K562 (cell line): Measurements from ENCODE around the gene DCT. TPM values are rescaled to one million over a fixed set of nuclear protein-coding genes. Genes with fewer than 3 reads are reported as not detected.

Source experiments
- ATAC-seq: fragments of 200-7000 bp; cut with Tn5 transposase; 3 replicates; pipeline ENCODE4 v1.9.1; 2020; ENCODE audit warnings: moderate library complexity
- BruUV-seq: library from RNA; stranded (reverse); fragments of 400-500 nt; replicated peaks from 2 replicates; lab custom pipeline; 2021; lab: Mats Ljungman, UMichigan
- CTCF ChIA-PET: fragments of 300-600 bp; formaldehyde crosslinking; extraction: SDS; loops from one replicate; lab custom pipeline; 2021; ENCODE audit warnings: low intra/inter-chr PET ratio; lab: Yijun Ruan, JAX
- POLR2A ChIA-PET: fragments of 300-600, 350-650 bp; sonication (Branson Sonifier 250); formaldehyde crosslinking; extraction: SDS; loops from one replicate; lab custom pipeline; 2021; ENCODE audit warnings: antibody characterized with exemption, inconsistent platforms; lab: Yijun Ruan, JAX
- DNase-seq, 4 experiments: peaks; one replicate each; pipeline versions ENCODE4 v3.0.0 to v3.0.0-alpha.2; 2011 to 2018; ENCODE audit warnings: low spot score in 3 of 4, mixed read lengths in 3 of 4; ENCODE audit errors: extremely low read depth in 1 of 4
- FAIRE-seq: peaks from 2 replicates; lab custom pipeline; 2011; peaks lifted over from hg19 to GRCh38; lab: Jason Lieb, UNC
- H2AFZ ChIP-seq: 2 replicates; pipeline ENCODE4 v1.6.0; 2011; ENCODE audit warnings: low read depth, low read length, control low read depth, inconsistent platforms
- H3K27ac ChIP-seq: fragments of 200-600 bp; 3 replicates; pipeline ENCODE4 v1.8.0; 2011; ENCODE audit warnings: low read depth, mild to moderate bottlenecking, control low read depth, inconsistent platforms, low read length, moderate library complexity, mixed read lengths; ENCODE audit errors: extremely low read depth
- H3K27me3 ChIP-seq, 2 experiments: fragments of 300-600 bp in 1 of 2; 2 replicates in 1 of 2; 3 replicates in 1 of 2; pipeline versions ENCODE4 v1.6.0 to v1.8.0; 2011; ENCODE audit warnings: inconsistent platforms in 2 of 2, low read length in 2 of 2, mild to moderate bottlenecking in 1 of 2, mixed read lengths in 1 of 2, moderate library complexity in 1 of 2; ENCODE audit not compliant: control insufficient read depth in 2 of 2, insufficient read depth in 2 of 2
- H3K36me3 ChIP-seq: fragments of 300-600 bp; 3 replicates; pipeline ENCODE4 v1.8.0; 2011; ENCODE audit warnings: mild to moderate bottlenecking, low read length, inconsistent platforms; ENCODE audit not compliant: control insufficient read depth, insufficient read depth
- H3K4me1 ChIP-seq, 2 experiments: fragments of 200-600 bp in 1 of 2; replicated peaks in 1 of 2; 2 replicates in 1 of 2; 3 replicates in 1 of 2; pipeline versions ENCODE4 v1.5.1 to v1.8.0; 2011; ENCODE audit warnings: inconsistent platforms in 2 of 2, low read length in 2 of 2, mild to moderate bottlenecking in 1 of 2, mixed read lengths in 1 of 2, moderate library complexity in 1 of 2; ENCODE audit not compliant: control insufficient read depth in 2 of 2, insufficient read depth in 2 of 2
- H3K4me2 ChIP-seq: 2 replicates; pipeline ENCODE4 v1.6.1; 2011; ENCODE audit warnings: low read length, control low read depth, inconsistent platforms, mixed read lengths; ENCODE audit not compliant: insufficient read depth
- H3K4me3 ChIP-seq: fragments of 200-600 bp; sonication (generic), shearing (Covaris generic); 2 replicates; pipeline ENCODE4 v1.5.1; 2016; ENCODE audit warnings: control low read depth, inconsistent platforms
- H3K79me2 ChIP-seq: fragments of 200-600 bp; 3 replicates; pipeline ENCODE4 v1.8.0; 2011; ENCODE audit warnings: low read length, inconsistent platforms; ENCODE audit not compliant: control insufficient read depth, insufficient read depth
- H3K9ac ChIP-seq, 2 experiments: 2 replicates each; pipeline versions ENCODE4 v1.6.0 to v1.6.1; 2011; ENCODE audit warnings: low read depth in 2 of 2, low read length in 2 of 2, control low read depth in 1 of 2, inconsistent platforms in 1 of 2, mild to moderate bottlenecking in 1 of 2, mixed read lengths in 1 of 2; ENCODE audit not compliant: insufficient read depth in 1 of 2
- H3K9me1 ChIP-seq: one replicate; pipeline ENCODE4 v1.6.0; 2011; ENCODE audit warnings: inconsistent platforms, mild to moderate bottlenecking, low read length, moderate library complexity; ENCODE audit not compliant: control insufficient read depth, insufficient read depth
- H3K9me3 ChIP-seq: replicated peaks from 2 replicates; pipeline ENCODE4 v1.5.1; 2011; ENCODE audit warnings: low read depth, low read length, inconsistent platforms; ENCODE audit not compliant: control insufficient read depth, insufficient read depth
- H4K20me1 ChIP-seq: replicated peaks from 2 replicates; pipeline ENCODE4 v1.6.1; 2011; ENCODE audit warnings: low read length, inconsistent platforms, mixed read lengths; ENCODE audit not compliant: control insufficient read depth, insufficient read depth
- BRF2 ChIP-seq: IDR thresholded peaks from 3 replicates; pipeline ENCODE4 v1.6.1; 2011; ENCODE audit warnings: borderline replicate concordance, mild to moderate bottlenecking; ENCODE audit not compliant: insufficient read length, insufficient read depth
- CCNT2 ChIP-seq: IDR thresholded peaks from 2 replicates; pipeline ENCODE4 v1.6.1; 2011; ENCODE audit warnings: borderline replicate concordance, low read depth, mild to moderate bottlenecking, moderate library complexity, mixed read lengths, low read length; ENCODE audit not compliant: insufficient read length; ENCODE audit errors: extremely low read depth
- E4F1 ChIP-seq: fragments of 250-450 bp; sonication (Bioruptor Pico); IDR thresholded peaks from 2 replicates; pipeline ENCODE4 v1.5.0; 2021; ENCODE audit warnings: mild to moderate bottlenecking, borderline replicate concordance
- ERF ChIP-seq: fragments of 450-650 bp; formaldehyde crosslinking; IDR thresholded peaks from 2 replicates; pipeline ENCODE4 v1.4.0; 2020; ENCODE audit warnings: mild to moderate bottlenecking, mixed read lengths
- FOXA1 ChIP-seq: fragments of 450-650 bp; IDR thresholded peaks from 2 replicates; pipeline ENCODE4 v1.6.1; 2016; ENCODE audit warnings: mild to moderate bottlenecking, borderline replicate concordance
- FOXP4 ChIP-seq: sonication (generic); formaldehyde crosslinking; IDR thresholded peaks from 2 replicates; pipeline ENCODE4 v1.8.0; 2022; ENCODE audit warnings: mild to moderate bottlenecking, missing genetic modification reagents, borderline replicate concordance
- GABPB1 ChIP-seq: sonication (generic); formaldehyde crosslinking; IDR thresholded peaks from 2 replicates; pipeline ENCODE4 v1.8.0; 2022; ENCODE audit warnings: mild to moderate bottlenecking, missing genetic modification reagents
- MBD2 ChIP-seq: sonication (generic); IDR thresholded peaks from 2 replicates; pipeline ENCODE4 v1.6.1; 2016; ENCODE audit warnings: low read depth, borderline replicate concordance
- MCM2 ChIP-seq: fragments of 450-650 bp; IDR thresholded peaks from 2 replicates; pipeline ENCODE4 v1.6.1; 2017; ENCODE audit warnings: low read depth, mild to moderate bottlenecking
- MLX ChIP-seq, 2 experiments: fragments of 450-650 bp in 1 of 2; sonication (generic) in 1 of 2; formaldehyde crosslinking; conservative IDR thresholded peaks; 2 replicates each; pipeline versions ENCODE4 v1.4.0 to v1.8.1; 2020 to 2022; ENCODE audit warnings: mild to moderate bottlenecking in 1 of 2, missing genetic modification reagents in 1 of 2
- NFE2L1 ChIP-seq: fragments of 450-650 bp; IDR thresholded peaks from 2 replicates; pipeline ENCODE4 v1.6.1; 2016; ENCODE audit warnings: missing genetic modification characterization, low read depth, mild to moderate bottlenecking, missing compliant biosample characterization, moderate library complexity, borderline replicate concordance
- NFYB ChIP-seq: IDR thresholded peaks from 2 replicates; pipeline ENCODE4 v1.6.1; 2011; ENCODE audit warnings: mild to moderate bottlenecking, moderate library complexity; ENCODE audit not compliant: insufficient read length; ENCODE audit errors: extremely low read depth
- POU5F1 ChIP-seq: fragments of 150-350 bp; IDR thresholded peaks from 2 replicates; pipeline ENCODE4 v1.6.1; 2014; ENCODE audit warnings: borderline replicate concordance, low read length, low read depth, mild to moderate bottlenecking; ENCODE audit not compliant: partially characterized antibody
- SMAD3 ChIP-seq: fragments of 450-650 bp; formaldehyde crosslinking; conservative IDR thresholded peaks from 2 replicates; pipeline ENCODE4 v1.4.0; 2020; ENCODE audit warnings: mild to moderate bottlenecking
- in situ Hi-C: fragments of 300-500 bp; cut with MboI; formaldehyde crosslinking; loops from 4 replicates; pipeline ENCODE4 v1.15.0; 2018; ENCODE audit warnings: inconsistent platforms, mixed read lengths
- intact Hi-C: fragments of 100-400 bp; cut with micrococcal nuclease; formaldehyde crosslinking; loops from 2 replicates; pipeline ENCODE4 v1.14.2; 2022
- polyA plus RNA-seq, 8 experiments: library from polyadenylated mRNA; depleted of rRNA in 4 of 8; stranded (reverse) in 5 of 8; unstranded in 3 of 8; fragments of >200 nt; fragmentation: Nextera tagmentation in 2 of 8; fragmentation: Illumina TruSeq in 1 of 8; extraction: Ambion mirVana in 2 of 8; extraction: Trizol in 1 of 8; gene quantifications; 2 replicates each; pipeline versions ENCODE4 v1.2.1 to v1.2.3, GENCODE V29; 2011 to 2014; ENCODE audit warnings: inconsistent platforms in 1 of 8, missing spikeins in 1 of 8
- total RNA-seq, 7 experiments: library from RNA; depleted of rRNA in 6 of 7; stranded (reverse); fragments of >200 nt in 6 of 7; fragmentation: Illumina TruSeq in 2 of 7; extraction: Trizol in 2 of 7; gene quantifications; 2 replicates each; pipeline versions ENCODE4 v1.2.1 to v1.2.3, GENCODE V29; 2011 to 2021; ENCODE audit warnings: low replicate concordance in 1 of 7

Gene DCT
- total and polyA plus RNA-seq, 9 of the 15 experiments (the other 6 are each of a cell fraction or from before 2014, with no cell fraction given): 0.11 to 0.83 (median 0.57) TPM

- Histone ChIP-seq H3K9me1 (no peaks in the 10 kb centered on the region), H3K9me3 (no peaks in the 10 kb centered on the region), H3K4me3 (no peak overlapping the region), H4K20me1 (no peaks in the 10 kb centered on the region), H3K9ac (no peak overlapping the region), H3K79me2 (no peaks in the 10 kb centered on the region), H3K36me3 (no peaks in the 10 kb centered on the region), H3K4me1 (no peaks in the 10 kb centered on the region), H2AFZ (no peak overlapping the region), H3K27me3 (no peaks in the 10 kb centered on the region), H3K4me2 (no peak overlapping the region), H3K27ac (no peak overlapping the region)
- DNase-seq: no peak
- ChIA-PET CTCF (no interaction called here), POLR2A (interaction anchor here (1.8 kb wide), 1 partner anchor 10 kb away, joined by 3 read pairs; no protein-coding TSS in a partner anchor)
- FAIRE-seq: no peak
- ATAC-seq: no peak
- in situ Hi-C loops: no loop called here
- intact Hi-C loops: no loop called here
- TF ChIP-seq MLX (CRISPR knock-in tag; conservative IDR thresholded peaks at IDR 0.05) (no peak), ERF (CRISPR knock-in tag) (no peak), POU5F1 (no peak), BRF2 (no peak), NFE2L1 (tag) (no peak), GABPB1 (CRISPR knock-in tag) (no peak), FOXP4 (no peak), SMAD3 (no peak), MBD2 (no peak), MCM2 (no peak), CCNT2 (no peak), NFYB (no peak), FOXA1 (no peak), E4F1 (CRISPR knock-in tag) (no peak)
- no TSS peak for BruUV-seq
Observed at GRCh38 chr13:94454334-94454733, 25.1 kb downstream of the DCT start.
